ENCODE measurements around the gene TMEM38B.

- TF ChIP-seq CTCF (IDR thresholded peaks at IDR 0.05): no peak
- no peak for TF ChIP-seq POLR2A (IDR thresholded peaks at IDR 0.05)
Observed at GRCh38 chr9:105670775-105671174, 23.6 kb upstream of the TMEM38B start.

Measured in thyroid gland (tissue), 4 donors.